Upper lobe of left lung (tissue), 6 donors: ENCODE results near the gene CSF2. TPM values are rescaled to one million over a fixed set of nuclear protein-coding genes. Genes with fewer than 3 reads are reported as not detected.

Experiments
- ATAC-seq, 2 donors: fragments of 200-7000 bp; cut with Tn5 transposase; one replicate each; pipeline ENCODE4 v1.9.1; 2022; ENCODE audit warnings: mild to moderate bottlenecking in 2 of 2, moderate library complexity in 2 of 2; ENCODE audit not compliant: low FRiP score in 2 of 2
- DNase-seq, 2 donors: peaks; one replicate each; pipeline ENCODE4 v3.0.0-alpha.2; 2019 to 2020
- H3K27ac ChIP-seq, 4 donors: fragments of 200-600 bp; sonication (generic); one replicate each; pipeline ENCODE4 v1.5.1; 2016 to 2019
- H3K27me3 ChIP-seq, 4 donors: fragments of 200-600 bp; sonication (generic); one replicate each; pipeline ENCODE4 v1.5.1; 2017 to 2019
- H3K36me3 ChIP-seq, 4 donors: fragments of 200-600 bp; sonication (generic); one replicate each; pipeline ENCODE4 v1.5.1; 2016 to 2019
- H3K4me1 ChIP-seq, 4 donors: fragments of 200-600 bp; sonication (generic); one replicate each; pipeline ENCODE4 v1.5.1; 2018 to 2019
- H3K4me3 ChIP-seq, 4 donors: fragments of 200-600 bp; sonication (generic); one replicate each; pipeline ENCODE4 v1.5.1; 2017 to 2019; ENCODE audit warnings: mild to moderate bottlenecking in 2 of 4, moderate library complexity in 1 of 4
- H3K9me3 ChIP-seq, 4 donors: fragments of 200-600 bp; sonication (generic); one replicate each; pipeline ENCODE4 v1.5.1; 2018 to 2019
- CTCF ChIP-seq, 6 experiments: fragments of 450-650 bp in 4 of 6; fragments of 200-600 bp in 2 of 6; sonication (generic) in 2 of 6; IDR thresholded peaks; one replicate each; pipeline ENCODE4 v1.5.1; 2016 to 2019; ENCODE audit warnings: antibody characterized with exemption in 6 of 6
- EP300 ChIP-seq, 4 donors: sonication (generic); formaldehyde crosslinking; IDR thresholded peaks; one replicate each; pipeline ENCODE4 v1.5.1; 2017; ENCODE audit warnings: antibody characterized with exemption in 4 of 4, control low read depth in 2 of 4
- POLR2A ChIP-seq, 4 donors: fragments of 450-650 bp; IDR thresholded peaks; one replicate each; pipeline ENCODE4 v1.5.1; 2016 to 2017; ENCODE audit warnings: antibody characterized with exemption in 4 of 4, mild to moderate bottlenecking in 2 of 4
- POLR2AphosphoS5 ChIP-seq, 2 donors: sonication (generic); formaldehyde crosslinking; IDR thresholded peaks; one replicate each; pipeline ENCODE4 v1.5.1; 2017; ENCODE audit warnings: antibody characterized with exemption in 2 of 2
- WGBS, 2 donors: methylation state at CpG; one replicate each; pipeline ENCODE4 v1.1.5; 2017 to 2018; 5-methylcytosine and 5-hydroxymethylcytosine counted together
- total RNA-seq, 6 donors: library from RNA; depleted of rRNA in 4 of 6; stranded (reverse); fragments of >200 nt in 4 of 6; gene quantifications; one replicate each; pipeline versions ENCODE4 v1.1.0 to v1.2.1, GENCODE V29; 2016 to 2021
- donor health status: DM: no; HTN: no; CAD: no; lungs with moderate emphysema.
- donor health status: DM: no; HTN: yes; CAD: no; lungs with severe emphysema.

The CSF2 gene
- 1 to 10 TPM in 5 of 6 donors, not detected in 1; 3.9 to 10.0 (median 4.4) TPM for total RNA-seq

- Histone ChIP-seq H3K4me1 (peaks cover 0 to 43% (median 28%) of the 10 kb centered on the region in 4 donors), H3K36me3 (no peaks in the 10 kb centered on the region), H3K27me3 (no peaks in the 10 kb centered on the region), H3K9me3 (no peaks in the 10 kb centered on the region), H3K27ac (peak within 1 kb of the TSS; percentile 51 to 87 (median 79)), H3K4me3 (peak within 1 kb of the TSS in 2 of 4 donors; percentile 6 to 27)
- 67 to 70% methylated on average over 6 to 12 of the region's 12 CpGs for WGBS, 2 donors
- TF ChIP-seq CTCF (IDR thresholded peaks at IDR 0.05) (no peak), POLR2A (IDR thresholded peaks at IDR 0.05) (no peak)
- DNase-seq (peak in 1 of 2 donors; percentile 61), ATAC-seq (no peak)
Measured at GRCh38 chr5:132073231-132074013, at the start of gene CSF2. TSS of gene CSF2 (plus strand) at chr5:132073789. CDS start at chr5:132073824, 35 bp downstream.

- WGBS, 2 donors = 89 to 95% methylated on average over 4 of the region's 4 CpGs
- no peak for DNase-seq
- no peaks in the 10 kb centered on the region for H3K36me3 ChIP-seq
Measured at GRCh38 chr5:132024117-132024435, 49.5 kb upstream of the CSF2 start.

GRCh38 chr5:132024789-132025402 lies 48.7 kb upstream of the CSF2 start:
- H3K27me3 ChIP-seq = no peaks in the 10 kb centered on the region
- ATAC-seq (no peak), DNase-seq (no peak)
- 57 to 66% methylated on average over 8 of the region's 8 CpGs for WGBS, 2 donors
- H3K4me1 ChIP-seq = no peaks in the 10 kb centered on the region
- H3K27ac ChIP-seq = no peak overlapping the region
- H3K4me3 ChIP-seq = no peak overlapping the region
- no peaks in the 10 kb centered on the region for H3K36me3 ChIP-seq
- TF ChIP-seq CTCF (IDR thresholded peaks at IDR 0.05) (no peak), POLR2AphosphoS5 (IDR thresholded peaks at IDR 0.05) (no peak), EP300 (IDR thresholded peaks at IDR 0.05) (no peak), POLR2A (IDR thresholded peaks at IDR 0.05) (no peak)
- no peaks in the 10 kb centered on the region for H3K9me3 ChIP-seq

More at GRCh38 chr5:132024117-132024435, 49.5 kb upstream of the CSF2 start:
- H3K4me1 ChIP-seq = no peaks in the 10 kb centered on the region
- H3K9me3 ChIP-seq = no peaks in the 10 kb centered on the region
- H3K4me3 ChIP-seq = no peak overlapping the region
- H3K27ac ChIP-seq = no peak overlapping the region
- TF ChIP-seq CTCF (IDR thresholded peaks at IDR 0.05) = no peak
- TF ChIP-seq POLR2A (IDR thresholded peaks at IDR 0.05) = no peak
- no peak for TF ChIP-seq POLR2AphosphoS5 (IDR thresholded peaks at IDR 0.05)
- no peaks in the 10 kb centered on the region for H3K27me3 ChIP-seq
- no peak for ATAC-seq

- no peak overlapping the region for H3K4me3 ChIP-seq
- no peak for DNase-seq
- TF ChIP-seq EP300 (IDR thresholded peaks at IDR 0.05) = no peak
- no peak for TF ChIP-seq POLR2AphosphoS5 (IDR thresholded peaks at IDR 0.05)
- no peak for TF ChIP-seq POLR2A (IDR thresholded peaks at IDR 0.05)
- no peak for TF ChIP-seq CTCF (IDR thresholded peaks at IDR 0.05)
- no peak for ATAC-seq
- H3K27ac ChIP-seq = no peak overlapping the region
- H3K27me3 ChIP-seq = no peaks in the 10 kb centered on the region
- H3K36me3 ChIP-seq = no peaks in the 10 kb centered on the region
- no peaks in the 10 kb centered on the region for H3K9me3 ChIP-seq
- H3K4me1 ChIP-seq = no peaks in the 10 kb centered on the region
- WGBS, 2 donors = 84 to 93% methylated on average over 7 of the region's 7 CpGs
Measured at GRCh38 chr5:132025403-132025971, 48.1 kb upstream of the CSF2 start.
